NCI-H1105 (cell line): Measurements from ENCODE around the gene EIF4E.
"Not testable (repeated sequence)": the region's sequence is repeated elsewhere in the genome, so short reads cannot be mapped to it uniquely, and the experiment has no call there.

Experiments used
- DNase-seq: peaks from one replicate; lab custom pipeline; 2025; lab: John Stamatoyannopoulos, UW

Gene EIF4E

GRCh38 chr4:98928505-98929340 lies at the start of gene EIF4E:
EIF4E (minus strand) TSS chr4:98929133; CDS start chr4:98929112, 21 bp downstream.
- DNase-seq, result peak; percentile 86

GRCh38 chr4:98977557-98977956 lies 48.6 kb upstream of the EIF4E start:
- no peak for DNase-seq

GRCh38 chr4:98976716-98977115 lies 47.8 kb upstream of the EIF4E start:
- DNase-seq, result no peak

- no peak for DNase-seq
Measured at GRCh38 chr4:98969878-98970785, 41.2 kb upstream of the EIF4E start.

- DNase-seq, result no peak
Measured at GRCh38 chr4:98967786-98968329, 38.9 kb upstream of the EIF4E start.

GRCh38 chr4:98966926-98967325 lies 38.0 kb upstream of the EIF4E start:
- DNase-seq, result no peak

GRCh38 chr4:98963538-98964433 lies 34.9 kb upstream of the EIF4E start:
- DNase-seq, result no peak

GRCh38 chr4:98961770-98962169 lies 32.8 kb upstream of the EIF4E start:
- DNase-seq, result no peak

GRCh38 chr4:98959411-98959810 lies 30.5 kb upstream of the EIF4E start:
- no peak for DNase-seq

GRCh38 chr4:98958065-98958464 lies 29.1 kb upstream of the EIF4E start:
- DNase-seq, result no peak

GRCh38 chr4:98955229-98955628 lies 26.3 kb upstream of the EIF4E start:
- no peak for DNase-seq

- DNase-seq, result no peak
Measured at GRCh38 chr4:98951710-98952109, 22.8 kb upstream of the EIF4E start.

- DNase-seq, result no peak
Measured at GRCh38 chr4:98950925-98951324, 22.0 kb upstream of the EIF4E start.

GRCh38 chr4:98946359-98946758 lies 17.4 kb upstream of the EIF4E start:
- DNase-seq, result no peak

GRCh38 chr4:98945297-98945850 lies 16.4 kb upstream of the EIF4E start:
- DNase-seq, result no peak

- DNase-seq, result no peak
Measured at GRCh38 chr4:98939892-98940298, 11.0 kb upstream of the EIF4E start.

GRCh38 chr4:98939438-98939837 lies 10.5 kb upstream of the EIF4E start:
- DNase-seq, result no peak

GRCh38 chr4:98937986-98938720 lies 9.2 kb upstream of the EIF4E start:
- no peak for DNase-seq

- no peak for DNase-seq
Measured at GRCh38 chr4:98935633-98936032, 6.7 kb upstream of the EIF4E start.

- DNase-seq, result not testable (repeated sequence)
Measured at GRCh38 chr4:98934851-98935250, 5.9 kb upstream of the EIF4E start.

- DNase-seq, result no peak
Measured at GRCh38 chr4:98932539-98932938, 3.6 kb upstream of the EIF4E start.
